Measurements from ENCODE around the gene PDRG1.

The PDRG1 gene

DNA sequence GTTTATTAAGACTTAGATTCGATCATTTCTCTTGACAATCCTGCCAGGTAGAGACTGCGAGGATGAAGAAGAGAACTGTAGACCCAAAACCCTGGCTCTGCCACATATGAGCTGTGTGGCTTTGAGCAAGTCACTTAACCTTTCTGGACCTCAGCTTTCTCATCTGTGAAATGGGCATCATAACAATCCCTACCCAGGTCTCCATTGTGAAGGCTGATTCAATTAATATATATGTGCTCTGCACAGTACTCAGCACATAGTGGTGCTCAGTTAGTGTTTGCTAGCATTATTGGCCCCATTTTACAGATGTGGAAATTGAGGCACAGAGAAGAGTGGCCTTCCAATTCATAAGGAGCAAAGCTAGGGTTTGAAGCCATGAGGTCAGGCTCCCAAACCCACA lies 24.0 kb upstream of the PDRG1 start:
- peaks cover 32% of the 10 kb centered on the region for H3K27me3 ChIP-seq (ENCODE audit: insufficient read depth, poor library complexity, severe bottlenecking)
- H3K4me1 ChIP-seq (ENCODE audit: insufficient read depth, poor library complexity, severe bottlenecking), result no peaks in the 10 kb centered on the region
- no peaks in the 10 kb centered on the region for H3K36me3 ChIP-seq (ENCODE audit: low read depth)
- no peak overlapping the region for H3K4me3 ChIP-seq (ENCODE audit: severe bottlenecking)
- ATAC-seq (ENCODE audit: low read depth) (no peak), DNase-seq (ENCODE audit: low spot score) (no peak)
- TF ChIP-seq, protein P1, sequence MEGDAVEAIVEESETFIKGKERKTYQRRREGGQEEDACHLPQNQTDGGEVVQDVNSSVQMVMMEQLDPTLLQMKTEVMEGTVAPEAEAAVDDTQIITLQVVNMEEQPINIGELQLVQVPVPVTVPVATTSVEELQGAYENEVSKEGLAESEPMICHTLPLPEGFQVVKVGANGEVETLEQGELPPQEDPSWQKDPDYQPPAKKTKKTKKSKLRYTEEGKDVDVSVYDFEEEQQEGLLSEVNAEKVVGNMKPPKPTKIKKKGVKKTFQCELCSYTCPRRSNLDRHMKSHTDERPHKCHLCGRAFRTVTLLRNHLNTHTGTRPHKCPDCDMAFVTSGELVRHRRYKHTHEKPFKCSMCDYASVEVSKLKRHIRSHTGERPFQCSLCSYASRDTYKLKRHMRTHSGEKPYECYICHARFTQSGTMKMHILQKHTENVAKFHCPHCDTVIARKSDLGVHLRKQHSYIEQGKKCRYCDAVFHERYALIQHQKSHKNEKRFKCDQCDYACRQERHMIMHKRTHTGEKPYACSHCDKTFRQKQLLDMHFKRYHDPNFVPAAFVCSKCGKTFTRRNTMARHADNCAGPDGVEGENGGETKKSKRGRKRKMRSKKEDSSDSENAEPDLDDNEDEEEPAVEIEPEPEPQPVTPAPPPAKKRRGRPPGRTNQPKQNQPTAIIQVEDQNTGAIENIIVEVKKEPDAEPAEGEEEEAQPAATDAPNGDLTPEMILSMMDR (IDR thresholded peaks at IDR 0.05; ENCODE audit: poor library complexity, severe bottlenecking), result no peak
- no peak overlapping the region for H3K27ac ChIP-seq (ENCODE audit: poor library complexity, severe bottlenecking)
- no peaks in the 10 kb centered on the region for H3K9me3 ChIP-seq (ENCODE audit: severe bottlenecking)

DNA sequence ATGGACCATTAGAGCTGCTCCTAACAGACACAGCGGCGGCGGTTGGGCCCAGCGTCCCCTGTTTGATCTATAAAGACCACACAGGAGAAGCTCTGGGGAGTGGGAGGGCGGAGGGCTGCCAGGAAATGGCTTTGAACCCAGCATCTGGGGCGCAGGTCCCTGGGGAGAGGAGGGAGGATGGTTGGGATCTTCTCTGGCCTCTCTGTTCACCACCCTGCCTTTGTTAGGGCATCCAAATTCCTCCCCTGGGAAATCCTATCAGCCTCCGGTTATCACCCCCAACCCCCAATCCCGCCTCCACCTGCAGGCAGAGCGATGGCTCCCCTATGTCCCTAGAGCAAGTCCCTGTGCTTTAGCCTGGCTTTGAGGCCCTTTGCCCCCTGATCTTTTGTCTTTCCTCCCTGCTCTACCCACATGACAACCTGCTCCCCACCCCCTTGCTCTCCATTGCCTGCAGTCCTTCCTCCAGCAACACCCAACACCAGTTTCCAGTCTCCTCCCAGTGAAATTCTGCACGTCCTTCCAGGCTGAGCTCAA lies 23.2 kb upstream of the PDRG1 start:
- peaks cover 41% of the 10 kb centered on the region for H3K27me3 ChIP-seq (ENCODE audit: insufficient read depth, poor library complexity, severe bottlenecking)
- DNase-seq (ENCODE audit: low spot score) (no peak), ATAC-seq (ENCODE audit: low read depth) (no peak)
- no peaks in the 10 kb centered on the region for H3K9me3 ChIP-seq (ENCODE audit: severe bottlenecking)
- H3K27ac ChIP-seq (ENCODE audit: poor library complexity, severe bottlenecking), result no peak overlapping the region
- H3K4me3 ChIP-seq (ENCODE audit: severe bottlenecking), result no peak overlapping the region
- TF ChIP-seq, protein P1 (IDR thresholded peaks at IDR 0.05; ENCODE audit: poor library complexity, severe bottlenecking), result no peak
- no peaks in the 10 kb centered on the region for H3K36me3 ChIP-seq (ENCODE audit: low read depth)
- no peaks in the 10 kb centered on the region for H3K4me1 ChIP-seq (ENCODE audit: insufficient read depth, poor library complexity, severe bottlenecking)

DNA sequence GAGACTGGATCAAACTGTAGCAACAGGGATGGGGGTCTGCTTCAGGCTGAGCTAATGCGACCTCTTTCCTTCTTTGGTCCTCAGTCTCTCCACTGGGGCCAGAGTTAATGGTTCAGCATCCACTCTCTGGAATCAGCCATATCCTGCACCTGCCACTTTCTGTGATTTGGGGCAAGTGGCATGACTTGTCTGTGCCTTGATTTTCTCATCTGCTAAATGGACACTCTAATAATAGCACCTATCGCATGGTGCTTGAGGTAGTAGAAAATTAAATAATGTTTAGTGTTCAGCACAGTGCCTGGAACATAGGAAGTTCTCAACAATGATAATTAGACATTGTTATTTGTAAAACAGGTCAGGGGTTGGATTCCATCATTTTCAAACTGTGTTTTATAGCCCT lies 22.4 kb upstream of the PDRG1 start:
- H3K4me3 ChIP-seq (ENCODE audit: severe bottlenecking), result no peak overlapping the region
- TF ChIP-seq, protein P1 (IDR thresholded peaks at IDR 0.05; ENCODE audit: poor library complexity, severe bottlenecking), result no peak
- DNase-seq (ENCODE audit: low spot score) (no peak), ATAC-seq (ENCODE audit: low read depth) (no peak)
- no peaks in the 10 kb centered on the region for H3K4me1 ChIP-seq (ENCODE audit: insufficient read depth, poor library complexity, severe bottlenecking)
- H3K27ac ChIP-seq (ENCODE audit: poor library complexity, severe bottlenecking), result no peak overlapping the region
- H3K9me3 ChIP-seq (ENCODE audit: severe bottlenecking), result no peaks in the 10 kb centered on the region
- peaks cover 48% of the 10 kb centered on the region for H3K27me3 ChIP-seq (ENCODE audit: insufficient read depth, poor library complexity, severe bottlenecking)
- H3K36me3 ChIP-seq (ENCODE audit: low read depth), result no peaks in the 10 kb centered on the region

DNA sequence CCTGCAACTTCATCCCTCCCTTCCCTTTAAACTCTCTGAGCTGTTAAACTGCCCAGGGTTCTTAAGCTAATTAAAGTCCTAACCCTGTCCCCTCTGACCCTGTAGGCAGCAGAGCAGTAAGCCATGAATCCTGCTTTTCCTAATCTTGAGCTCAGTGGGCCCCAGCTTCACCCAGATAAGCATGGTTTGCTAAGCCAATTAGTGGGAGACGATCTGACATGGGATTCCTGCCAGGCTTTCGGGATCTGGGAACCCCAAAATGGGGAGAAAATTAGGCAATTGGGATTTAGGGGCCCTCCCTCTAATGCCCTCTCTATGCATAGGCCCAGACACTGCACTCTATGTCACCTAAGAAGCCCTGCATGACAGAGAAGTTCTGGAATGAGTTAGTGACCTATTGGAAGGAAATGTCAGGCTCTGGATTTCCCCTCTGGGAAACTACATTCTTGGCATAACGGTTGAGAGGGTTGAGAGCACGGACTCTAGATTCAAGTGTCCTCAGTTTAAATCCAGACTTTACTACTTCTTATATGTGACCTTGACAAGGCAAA lies 20.7 kb upstream of the PDRG1 start:
- Histone ChIP-seq H3K4me1 (ENCODE audit: insufficient read depth, poor library complexity, severe bottlenecking) (no peaks in the 10 kb centered on the region), H3K9me3 (ENCODE audit: severe bottlenecking) (no peaks in the 10 kb centered on the region), H3K27ac (ENCODE audit: poor library complexity, severe bottlenecking) (no peak overlapping the region), H3K4me3 (ENCODE audit: severe bottlenecking) (no peak overlapping the region), H3K36me3 (ENCODE audit: low read depth) (no peaks in the 10 kb centered on the region), H3K27me3 (ENCODE audit: insufficient read depth, poor library complexity, severe bottlenecking) (peaks cover 57% of the 10 kb centered on the region)
- no peak for ATAC-seq (ENCODE audit: low read depth)
- no peak for DNase-seq (ENCODE audit: low spot score)
- TF ChIP-seq, protein P1 (IDR thresholded peaks at IDR 0.05; ENCODE audit: poor library complexity, severe bottlenecking), result no peak

DNA sequence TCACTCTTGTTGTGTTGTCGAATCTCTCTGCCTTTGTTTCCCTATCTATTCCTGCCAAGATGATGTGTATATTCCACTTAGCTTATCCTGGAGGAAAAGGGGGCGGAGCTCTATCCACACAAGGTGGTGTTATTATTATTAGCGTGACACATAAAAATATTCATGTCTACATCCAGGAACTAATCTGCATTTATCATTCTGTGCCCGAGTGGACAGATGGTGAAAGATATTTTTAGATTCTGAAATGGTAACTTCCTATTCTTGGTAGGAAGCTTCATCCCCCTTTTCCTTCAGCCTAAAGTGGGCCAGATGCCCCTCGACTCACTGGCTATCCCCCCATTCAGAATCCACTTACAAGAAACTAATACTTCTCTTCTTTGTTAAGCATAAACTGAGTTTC lies 18.1 kb upstream of the PDRG1 start:
- no peaks in the 10 kb centered on the region for H3K36me3 ChIP-seq (ENCODE audit: low read depth)
- no peak for ATAC-seq (ENCODE audit: low read depth)
- no peaks in the 10 kb centered on the region for H3K4me1 ChIP-seq (ENCODE audit: insufficient read depth, poor library complexity, severe bottlenecking)
- no peaks in the 10 kb centered on the region for H3K9me3 ChIP-seq (ENCODE audit: severe bottlenecking)
- no peak overlapping the region for H3K4me3 ChIP-seq (ENCODE audit: severe bottlenecking)
- H3K27me3 ChIP-seq (ENCODE audit: insufficient read depth, poor library complexity, severe bottlenecking), result peaks cover 78% of the 10 kb centered on the region
- TF ChIP-seq, protein P1 (IDR thresholded peaks at IDR 0.05; ENCODE audit: poor library complexity, severe bottlenecking), result no peak
- no peak for DNase-seq (ENCODE audit: low spot score)
- H3K27ac ChIP-seq (ENCODE audit: poor library complexity, severe bottlenecking), result no peak overlapping the region
